SK-N-SH treated with all-trans-retinoic acid at 6 μM for 48 hours (cell line): ENCODE data around the gene RNU7-1.

Experiments
- ATAC-seq: fragments of 200-7000 bp; cut with Tn5 transposase; 3 replicates; pipeline ENCODE4 v1.9.1; 2020; ENCODE audit warnings: mild to moderate bottlenecking, moderate library complexity
- ARNTL ChIP-seq: fragments of 450-650 bp; formaldehyde crosslinking; IDR thresholded peaks from 2 replicates; pipeline ENCODE4 v1.5.0; 2020; ENCODE audit warnings: low read depth, mild to moderate bottlenecking, moderate library complexity, borderline replicate concordance
- BACH2 ChIP-seq: fragments of 250-450 bp; sonication (Bioruptor Pico); IDR thresholded peaks from 2 replicates; pipeline ENCODE4 v1.9.0; 2021; ENCODE audit warnings: mild to moderate bottlenecking, borderline replicate concordance
- CSDC2 ChIP-seq: fragments of 250-450 bp; sonication (Bioruptor Pico); IDR thresholded peaks from 2 replicates; pipeline ENCODE4 v1.5.0; 2020; ENCODE audit warnings: mild to moderate bottlenecking, moderate library complexity
- ESRRG ChIP-seq: fragments of 250-450 bp; sonication (Bioruptor Pico); IDR thresholded peaks from 2 replicates; pipeline ENCODE4 v1.6.1; 2021; ENCODE audit warnings: mild to moderate bottlenecking
- GLIS3 ChIP-seq: fragments of 250-450 bp; sonication (Bioruptor Pico); IDR thresholded peaks from 2 replicates; pipeline ENCODE4 v1.5.0; 2020; ENCODE audit warnings: mild to moderate bottlenecking, moderate library complexity
- ISL1 ChIP-seq: fragments of 250-450 bp; sonication (Bioruptor Pico); IDR thresholded peaks from 2 replicates; pipeline ENCODE4 v2.1.2; 2022; ENCODE audit warnings: mild to moderate bottlenecking, moderate library complexity
- OSR1 ChIP-seq: fragments of 250-450 bp; sonication (Bioruptor Pico); IDR thresholded peaks from 2 replicates; pipeline ENCODE4 v1.8.0; 2022; ENCODE audit warnings: moderate library complexity, mild to moderate bottlenecking, inconsistent platforms
- PPARA ChIP-seq: fragments of 250-450 bp; sonication (Bioruptor Pico); IDR thresholded peaks from 2 replicates; pipeline ENCODE4 v1.5.0; 2020; ENCODE audit warnings: mild to moderate bottlenecking, borderline replicate concordance
- RARB ChIP-seq: fragments of 250-450 bp; sonication (Bioruptor Pico); IDR thresholded peaks from 2 replicates; pipeline ENCODE4 v1.8.0; 2021; ENCODE audit warnings: mild to moderate bottlenecking, moderate library complexity
- SNAI2 ChIP-seq: fragments of 250-450 bp; sonication (Bioruptor Pico); IDR thresholded peaks from 2 replicates; pipeline ENCODE4 v1.5.0; 2020; ENCODE audit warnings: mild to moderate bottlenecking, moderate library complexity
- TCF4 ChIP-seq: fragments of 250-450 bp; sonication (Bioruptor Pico); IDR thresholded peaks from 2 replicates; pipeline ENCODE4 v1.8.0; 2021; ENCODE audit warnings: mild to moderate bottlenecking, moderate library complexity, borderline replicate concordance
- TOX ChIP-seq: fragments of 250-450 bp; sonication (Bioruptor Pico); IDR thresholded peaks from 2 replicates; pipeline ENCODE4 v1.8.0; 2021; ENCODE audit warnings: mild to moderate bottlenecking, moderate library complexity, borderline replicate concordance
- ZC3H10 ChIP-seq: fragments of 250-450 bp; sonication (Bioruptor Pico); IDR thresholded peaks from 2 replicates; pipeline ENCODE4 v1.5.1; 2021; ENCODE audit warnings: mild to moderate bottlenecking, moderate library complexity
- ZFP30 ChIP-seq: fragments of 450-650 bp; formaldehyde crosslinking; IDR thresholded peaks from 2 replicates; pipeline ENCODE4 v1.5.0; 2022; ENCODE audit warnings: mild to moderate bottlenecking, moderate library complexity
- ZNF565 ChIP-seq: fragments of 450-650 bp; formaldehyde crosslinking; conservative IDR thresholded peaks from 2 replicates; pipeline ENCODE4 v1.5.0; 2020; ENCODE audit warnings: low read depth, mild to moderate bottlenecking, moderate library complexity
- ZNF70 ChIP-seq: fragments of 450-650 bp; formaldehyde crosslinking; IDR thresholded peaks from 2 replicates; pipeline ENCODE4 v1.5.0; 2020; ENCODE audit warnings: mild to moderate bottlenecking, moderate library complexity
- ZNF8 ChIP-seq: fragments of 450-650 bp; formaldehyde crosslinking; IDR thresholded peaks from 2 replicates; pipeline ENCODE4 v1.5.0; 2020; ENCODE audit warnings: mild to moderate bottlenecking, moderate library complexity
- TF ChIP-seq, protein P1 (sequence below): fragments of 250-450 bp; sonication (Bioruptor Pico); IDR thresholded peaks from 2 replicates; pipeline ENCODE4 v1.5.1; 2020; ENCODE audit warnings: low read depth, mild to moderate bottlenecking, moderate library complexity
- TF ChIP-seq, protein P2 (sequence below): fragments of 250-450 bp; sonication (Bioruptor Pico); IDR thresholded peaks from 2 replicates; pipeline ENCODE4 v1.5.0; 2020; ENCODE audit warnings: mild to moderate bottlenecking, moderate library complexity
- TF ChIP-seq, protein P3 (sequence below): fragments of 250-450 bp; sonication (Bioruptor Pico); IDR thresholded peaks from 2 replicates; pipeline ENCODE4 v1.8.0; 2020; ENCODE audit warnings: mild to moderate bottlenecking, moderate library complexity, borderline replicate concordance
- TF ChIP-seq, protein P4 (sequence below): fragments of 250-450 bp; sonication (Bioruptor Pico); IDR thresholded peaks from 2 replicates; pipeline ENCODE4 v1.8.0; 2021; ENCODE audit warnings: low read depth, mild to moderate bottlenecking, moderate library complexity, borderline replicate concordance

The RNU7-1 gene

DNA sequence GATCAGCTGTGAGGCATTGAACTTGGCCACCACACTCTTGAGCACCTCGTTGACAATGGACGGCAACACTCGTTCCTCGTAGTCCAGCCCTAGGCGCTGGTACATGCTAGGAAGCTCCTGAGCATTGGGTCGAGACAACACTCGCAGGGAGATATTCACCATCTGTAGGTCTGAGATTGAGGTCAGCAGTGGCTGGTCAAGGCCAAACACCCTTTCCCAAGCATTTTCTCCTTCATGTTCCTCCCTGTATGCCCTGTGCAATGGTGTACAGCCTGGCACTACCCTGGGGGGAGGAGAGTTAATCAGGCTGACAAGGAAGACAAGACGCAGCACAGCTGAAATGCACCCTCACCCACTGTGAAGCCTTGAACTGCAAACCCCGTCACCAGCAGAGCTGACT, 24.8 kb downstream of the RNU7-1 start:
- no peak for ATAC-seq

DNA sequence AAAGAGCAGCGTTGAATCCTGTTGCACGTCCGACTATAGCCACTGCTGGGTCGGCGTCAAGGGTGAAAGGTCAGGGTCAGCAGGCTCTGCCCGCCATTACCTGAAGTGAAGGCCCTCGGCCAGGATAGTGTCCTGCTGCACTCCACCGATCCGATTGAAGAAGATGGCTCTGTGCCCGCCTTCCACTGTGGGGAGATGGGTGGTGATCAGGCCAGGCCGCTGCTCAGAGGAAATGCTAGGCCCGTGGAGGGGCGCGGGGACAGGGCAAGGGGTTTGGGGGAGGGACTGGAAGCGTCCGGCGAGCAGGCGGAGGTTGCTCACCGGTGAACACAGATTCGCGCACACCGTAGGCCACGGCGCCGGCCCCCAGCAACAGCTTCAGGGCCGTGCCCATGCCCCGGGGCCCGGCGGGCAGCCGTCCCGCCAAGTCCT, 26.5 kb downstream of the RNU7-1 start:
- peak; percentile 53 for ATAC-seq
- TF ChIP-seq SNAI2 (CRISPR knock-in tag) (no peak), GLIS3 (CRISPR knock-in tag) (no peak), ISL1 (CRISPR knock-in tag) (no peak)
- TF ChIP-seq, all 23 proteins: peak for 0

More for the DNA sequence above, 24.8 kb downstream of the RNU7-1 start:
- TF ChIP-seq RARB: no peak
- TF ChIP-seq TCF4 (CRISPR knock-in tag): no peak
- TF ChIP-seq ZNF70 (CRISPR knock-in tag): no peak
- TF ChIP-seq GLIS3 (CRISPR knock-in tag): no peak
- no peak for TF ChIP-seq OSR1 (CRISPR knock-in tag)
- TF ChIP-seq, protein P1, sequence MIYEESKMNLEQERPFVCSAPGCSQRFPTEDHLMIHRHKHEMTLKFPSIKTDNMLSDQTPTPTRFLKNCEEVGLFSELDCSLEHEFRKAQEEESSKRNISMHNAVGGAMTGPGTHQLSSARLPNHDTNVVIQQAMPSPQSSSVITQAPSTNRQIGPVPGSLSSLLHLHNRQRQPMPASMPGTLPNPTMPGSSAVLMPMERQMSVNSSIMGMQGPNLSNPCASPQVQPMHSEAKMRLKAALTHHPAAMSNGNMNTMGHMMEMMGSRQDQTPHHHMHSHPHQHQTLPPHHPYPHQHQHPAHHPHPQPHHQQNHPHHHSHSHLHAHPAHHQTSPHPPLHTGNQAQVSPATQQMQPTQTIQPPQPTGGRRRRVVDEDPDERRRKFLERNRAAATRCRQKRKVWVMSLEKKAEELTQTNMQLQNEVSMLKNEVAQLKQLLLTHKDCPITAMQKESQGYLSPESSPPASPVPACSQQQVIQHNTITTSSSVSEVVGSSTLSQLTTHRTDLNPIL: no peak
- TF ChIP-seq ARNTL (CRISPR knock-in tag): no peak
- no peak for TF ChIP-seq ESRRG (CRISPR knock-in tag)
- no peak for TF ChIP-seq ZC3H10
- TF ChIP-seq, protein P2, sequence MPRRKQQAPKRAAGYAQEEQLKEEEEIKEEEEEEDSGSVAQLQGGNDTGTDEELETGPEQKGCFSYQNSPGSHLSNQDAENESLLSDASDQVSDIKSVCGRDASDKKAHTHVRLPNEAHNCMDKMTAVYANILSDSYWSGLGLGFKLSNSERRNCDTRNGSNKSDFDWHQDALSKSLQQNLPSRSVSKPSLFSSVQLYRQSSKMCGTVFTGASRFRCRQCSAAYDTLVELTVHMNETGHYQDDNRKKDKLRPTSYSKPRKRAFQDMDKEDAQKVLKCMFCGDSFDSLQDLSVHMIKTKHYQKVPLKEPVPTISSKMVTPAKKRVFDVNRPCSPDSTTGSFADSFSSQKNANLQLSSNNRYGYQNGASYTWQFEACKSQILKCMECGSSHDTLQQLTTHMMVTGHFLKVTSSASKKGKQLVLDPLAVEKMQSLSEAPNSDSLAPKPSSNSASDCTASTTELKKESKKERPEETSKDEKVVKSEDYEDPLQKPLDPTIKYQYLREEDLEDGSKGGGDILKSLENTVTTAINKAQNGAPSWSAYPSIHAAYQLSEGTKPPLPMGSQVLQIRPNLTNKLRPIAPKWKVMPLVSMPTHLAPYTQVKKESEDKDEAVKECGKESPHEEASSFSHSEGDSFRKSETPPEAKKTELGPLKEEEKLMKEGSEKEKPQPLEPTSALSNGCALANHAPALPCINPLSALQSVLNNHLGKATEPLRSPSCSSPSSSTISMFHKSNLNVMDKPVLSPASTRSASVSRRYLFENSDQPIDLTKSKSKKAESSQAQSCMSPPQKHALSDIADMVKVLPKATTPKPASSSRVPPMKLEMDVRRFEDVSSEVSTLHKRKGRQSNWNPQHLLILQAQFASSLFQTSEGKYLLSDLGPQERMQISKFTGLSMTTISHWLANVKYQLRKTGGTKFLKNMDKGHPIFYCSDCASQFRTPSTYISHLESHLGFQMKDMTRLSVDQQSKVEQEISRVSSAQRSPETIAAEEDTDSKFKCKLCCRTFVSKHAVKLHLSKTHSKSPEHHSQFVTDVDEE (CRISPR knock-in tag): no peak

DNA sequence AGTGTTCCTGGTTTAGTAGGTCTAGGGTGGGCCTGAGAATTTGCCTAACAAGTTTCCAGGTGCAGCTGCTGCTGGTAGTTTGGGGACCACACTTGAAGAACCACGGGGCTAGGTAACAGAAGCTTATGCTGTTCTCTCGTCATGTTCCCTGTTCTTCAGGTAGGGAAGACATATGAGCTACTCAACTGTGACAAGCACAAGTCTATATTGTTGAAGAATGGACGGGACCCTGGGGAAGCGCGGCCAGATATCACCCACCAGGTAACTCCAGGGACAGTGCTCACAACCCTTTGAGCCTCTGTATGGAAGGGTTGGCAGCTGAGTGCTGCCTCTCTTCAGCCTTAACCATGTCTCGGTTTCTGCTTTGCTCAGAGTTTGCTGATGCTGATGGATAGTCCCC, 30.6 kb downstream of the RNU7-1 start:
- no peak for TF ChIP-seq BACH2 (CRISPR knock-in tag)
- no peak for TF ChIP-seq ESRRG (CRISPR knock-in tag)
- TF ChIP-seq PPARA (CRISPR knock-in tag): no peak
- TF ChIP-seq, protein P1: no peak
- TF ChIP-seq GLIS3 (CRISPR knock-in tag): no peak
- TF ChIP-seq, protein P3, sequence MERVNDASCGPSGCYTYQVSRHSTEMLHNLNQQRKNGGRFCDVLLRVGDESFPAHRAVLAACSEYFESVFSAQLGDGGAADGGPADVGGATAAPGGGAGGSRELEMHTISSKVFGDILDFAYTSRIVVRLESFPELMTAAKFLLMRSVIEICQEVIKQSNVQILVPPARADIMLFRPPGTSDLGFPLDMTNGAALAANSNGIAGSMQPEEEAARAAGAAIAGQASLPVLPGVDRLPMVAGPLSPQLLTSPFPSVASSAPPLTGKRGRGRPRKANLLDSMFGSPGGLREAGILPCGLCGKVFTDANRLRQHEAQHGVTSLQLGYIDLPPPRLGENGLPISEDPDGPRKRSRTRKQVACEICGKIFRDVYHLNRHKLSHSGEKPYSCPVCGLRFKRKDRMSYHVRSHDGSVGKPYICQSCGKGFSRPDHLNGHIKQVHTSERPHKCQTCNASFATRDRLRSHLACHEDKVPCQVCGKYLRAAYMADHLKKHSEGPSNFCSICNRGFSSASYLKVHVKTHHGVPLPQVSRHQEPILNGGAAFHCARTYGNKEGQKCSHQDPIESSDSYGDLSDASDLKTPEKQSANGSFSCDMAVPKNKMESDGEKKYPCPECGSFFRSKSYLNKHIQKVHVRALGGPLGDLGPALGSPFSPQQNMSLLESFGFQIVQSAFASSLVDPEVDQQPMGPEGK (CRISPR knock-in tag): no peak
- TF ChIP-seq, protein P4, sequence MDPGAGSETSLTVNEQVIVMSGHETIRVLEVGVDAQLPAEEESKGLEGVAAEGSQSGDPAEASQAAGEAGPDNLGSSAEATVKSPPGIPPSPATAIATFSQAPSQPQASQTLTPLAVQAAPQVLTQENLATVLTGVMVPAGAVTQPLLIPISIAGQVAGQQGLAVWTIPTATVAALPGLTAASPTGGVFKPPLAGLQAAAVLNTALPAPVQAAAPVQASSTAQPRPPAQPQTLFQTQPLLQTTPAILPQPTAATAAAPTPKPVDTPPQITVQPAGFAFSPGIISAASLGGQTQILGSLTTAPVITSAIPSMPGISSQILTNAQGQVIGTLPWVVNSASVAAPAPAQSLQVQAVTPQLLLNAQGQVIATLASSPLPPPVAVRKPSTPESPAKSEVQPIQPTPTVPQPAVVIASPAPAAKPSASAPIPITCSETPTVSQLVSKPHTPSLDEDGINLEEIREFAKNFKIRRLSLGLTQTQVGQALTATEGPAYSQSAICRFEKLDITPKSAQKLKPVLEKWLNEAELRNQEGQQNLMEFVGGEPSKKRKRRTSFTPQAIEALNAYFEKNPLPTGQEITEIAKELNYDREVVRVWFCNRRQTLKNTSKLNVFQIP (CRISPR knock-in tag): no peak
- no peak for TF ChIP-seq ZNF8 (CRISPR knock-in tag)
- no peak for TF ChIP-seq CSDC2 (CRISPR knock-in tag)
- no peak for TF ChIP-seq ISL1 (CRISPR knock-in tag)
- TF ChIP-seq ARNTL (CRISPR knock-in tag): no peak
- no peak for TF ChIP-seq ZFP30 (CRISPR knock-in tag)
- TF ChIP-seq ZNF565 (CRISPR knock-in tag): no peak
- TF ChIP-seq TCF4 (CRISPR knock-in tag): no peak
- no peak for TF ChIP-seq RARB
- TF ChIP-seq TOX (CRISPR knock-in tag): no peak
- TF ChIP-seq, protein P2 (CRISPR knock-in tag): no peak

More for the DNA sequence above, 30.6 kb downstream of the RNU7-1 start:
- no peak for ATAC-seq
